WTC11 (cell line): ENCODE measurements around the gene DNAAF1. TPM values are rescaled to one million over a fixed set of nuclear protein-coding genes. Genes with fewer than 3 reads are reported as not detected.
A peak's percentile ranks its signal among the peaks of the same experiment; 100 is the strongest.

Experiments
- ATAC-seq: fragments of 200-7000 bp; cut with Tn5 transposase; 2 replicates; pipeline ENCODE4 v1.10.0; 2021; ENCODE audit warnings: mild to moderate bottlenecking, moderate library complexity
- CTCF ChIA-PET: fragments of 300-600 bp; sonication (Branson Sonifier 250); formaldehyde crosslinking; loops from one replicate; lab custom pipeline; 2021; ENCODE audit warnings: antibody characterized with exemption; lab: Charles Lee
- POLR2A ChIA-PET: fragments of 350-600 bp; sonication (Branson Sonifier 250); formaldehyde crosslinking; loops from one replicate; lab custom pipeline; 2021; ENCODE audit warnings: antibody characterized with exemption; lab: Charles Lee
- DNase-seq: peaks from one replicate; pipeline ENCODE4 v3.0.0; 2021; ENCODE audit warnings: low spot score
- H3K27ac Mint-ChIP-seq: 2 replicates; pipeline ENCODE4 v1.8.0; 2021; ENCODE audit warnings: mixed read lengths
- H3K27me3 Mint-ChIP-seq: 2 replicates; pipeline ENCODE4 v1.8.0; 2021; ENCODE audit warnings: low read depth, mild to moderate bottlenecking, moderate library complexity, mixed read lengths
- H3K36me3 Mint-ChIP-seq: 2 replicates; pipeline ENCODE4 v1.8.0; 2021; ENCODE audit warnings: mixed read lengths
- H3K4me1 Mint-ChIP-seq: 2 replicates; pipeline ENCODE4 v1.8.0; 2022; ENCODE audit warnings: mixed read lengths
- H3K4me3 Mint-ChIP-seq: 2 replicates; pipeline ENCODE4 v1.8.0; 2021; ENCODE audit warnings: mild to moderate bottlenecking, moderate library complexity, mixed read lengths
- H3K9me3 Mint-ChIP-seq: 2 replicates; pipeline ENCODE4 v1.8.0; 2021; ENCODE audit warnings: mixed read lengths
- ATF3 ChIP-seq: sonication (generic); formaldehyde crosslinking; conservative IDR thresholded peaks from 2 replicates; pipeline ENCODE4 v1.8.1; 2022; ENCODE audit warnings: mild to moderate bottlenecking, missing genetic modification reagents
- CBFB ChIP-seq: sonication (generic); formaldehyde crosslinking; IDR thresholded peaks from 2 replicates; pipeline ENCODE4 v1.8.1; 2022; ENCODE audit warnings: mild to moderate bottlenecking, low read depth, missing genetic modification reagents
- E2F1 ChIP-seq: sonication (generic); formaldehyde crosslinking; IDR thresholded peaks from 2 replicates; pipeline ENCODE4 v1.8.0; 2022; ENCODE audit warnings: mild to moderate bottlenecking, missing genetic modification reagents
- E2F4 ChIP-seq: sonication (generic); formaldehyde crosslinking; IDR thresholded peaks from 2 replicates; pipeline ENCODE4 v1.8.1; 2022; ENCODE audit warnings: low read depth, mild to moderate bottlenecking, moderate library complexity, missing genetic modification reagents, borderline replicate concordance
- E2F5 ChIP-seq: sonication (generic); formaldehyde crosslinking; IDR thresholded peaks from 2 replicates; pipeline ENCODE4 v1.8.1; 2022; ENCODE audit warnings: mild to moderate bottlenecking, moderate library complexity, missing genetic modification reagents
- EMX1 ChIP-seq: fragments of 250-450 bp; sonication (Bioruptor Pico); IDR thresholded peaks from 2 replicates; pipeline ENCODE4 v1.8.0; 2021; ENCODE audit warnings: mild to moderate bottlenecking
- GABPB1 ChIP-seq: sonication (generic); formaldehyde crosslinking; IDR thresholded peaks from 2 replicates; pipeline ENCODE4 v1.8.1; 2023; ENCODE audit warnings: mild to moderate bottlenecking, missing genetic modification reagents
- MLX ChIP-seq: sonication (generic); formaldehyde crosslinking; IDR thresholded peaks from 2 replicates; pipeline ENCODE4 v1.8.1; 2023; ENCODE audit warnings: mild to moderate bottlenecking, missing genetic modification reagents, moderate library complexity
- NR1H2 ChIP-seq: sonication (generic); formaldehyde crosslinking; IDR thresholded peaks from 2 replicates; pipeline ENCODE4 v1.9.0; 2021; ENCODE audit warnings: mild to moderate bottlenecking, moderate library complexity, missing genetic modification reagents
- NR3C1 ChIP-seq: sonication (generic); formaldehyde crosslinking; conservative IDR thresholded peaks from 2 replicates; pipeline ENCODE4 v1.8.1; 2023; ENCODE audit warnings: low read depth, mild to moderate bottlenecking, missing genetic modification reagents
- PREB ChIP-seq: sonication (generic); formaldehyde crosslinking; IDR thresholded peaks from 2 replicates; pipeline ENCODE4 v1.8.1; 2022; ENCODE audit warnings: mild to moderate bottlenecking, missing genetic modification reagents, moderate library complexity, borderline replicate concordance
- RELA ChIP-seq: sonication (generic); formaldehyde crosslinking; IDR thresholded peaks from 2 replicates; pipeline ENCODE4 v1.8.1; 2022; ENCODE audit warnings: missing genetic modification reagents, mild to moderate bottlenecking, borderline replicate concordance
- SP1 ChIP-seq: sonication (generic); formaldehyde crosslinking; conservative IDR thresholded peaks from 2 replicates; pipeline ENCODE4 v1.8.1; 2022; ENCODE audit warnings: missing genetic modification reagents
- ZBTB21 ChIP-seq: sonication (generic); formaldehyde crosslinking; IDR thresholded peaks from 2 replicates; pipeline ENCODE4 v1.8.1; 2023; ENCODE audit warnings: mild to moderate bottlenecking, missing genetic modification reagents, borderline replicate concordance
- ZNF138 ChIP-seq: sonication (generic); formaldehyde crosslinking; conservative IDR thresholded peaks from 2 replicates; pipeline ENCODE4 v1.8.1; 2022; ENCODE audit warnings: mild to moderate bottlenecking, moderate library complexity, missing genetic modification reagents
- ZNF219 ChIP-seq: sonication (generic); formaldehyde crosslinking; IDR thresholded peaks from 2 replicates; pipeline ENCODE4 v1.8.0; 2023; ENCODE audit warnings: missing genetic modification reagents, mild to moderate bottlenecking, borderline replicate concordance
- ZNF317 ChIP-seq: sonication (generic); formaldehyde crosslinking; IDR thresholded peaks from 2 replicates; pipeline ENCODE4 v1.8.1; 2023; ENCODE audit warnings: low read depth, mild to moderate bottlenecking, moderate library complexity, missing genetic modification reagents, borderline replicate concordance
- ZNF423 ChIP-seq: fragments of 250-450 bp; sonication (Bioruptor Pico); IDR thresholded peaks from 2 replicates; pipeline ENCODE4 v2.1.2; 2022; ENCODE audit warnings: mild to moderate bottlenecking, moderate library complexity
- ZNF532 ChIP-seq: fragments of 250-450 bp; sonication (Bioruptor Pico); IDR thresholded peaks from 2 replicates; pipeline ENCODE4 v1.9.0; 2021; ENCODE audit warnings: mild to moderate bottlenecking, borderline replicate concordance
- ZNF671 ChIP-seq: fragments of 250-450 bp; sonication (Bioruptor Pico); IDR thresholded peaks from 2 replicates; pipeline ENCODE4 v1.8.0; 2021; ENCODE audit warnings: mild to moderate bottlenecking
- total RNA-seq: library from RNA; stranded (reverse); gene quantifications from 3 replicates; pipeline ENCODE4 v1.2.3, GENCODE V29; 2021

The DNAAF1 gene
- total RNA-seq, 1 experiment from 2014 or later: 0.20 TPM

- H3K27ac Mint-ChIP-seq: no peak overlapping the region
- H3K4me3 Mint-ChIP-seq: no peak overlapping the region
- DNase-seq (no peak), ATAC-seq (no peak)
- POLR2A ChIA-PET: no interaction called here
- H3K36me3 Mint-ChIP-seq: no peaks in the 10 kb centered on the region
- H3K4me1 Mint-ChIP-seq: 0 out of 2 replicates have a peak, but pooled peaks cover 3% of the 10 kb centered on the region
- TF ChIP-seq ATF3 (CRISPR knock-in tag) (no peak), ZNF219 (CRISPR knock-in tag) (no peak), RELA (CRISPR knock-in tag) (no peak), E2F1 (CRISPR knock-in tag) (no peak), MLX (CRISPR knock-in tag) (no peak), SP1 (CRISPR knock-in tag) (no peak), CBFB (no peak), E2F4 (no peak), NR1H2 (CRISPR knock-in tag) (no peak), NR3C1 (CRISPR knock-in tag) (no peak), GABPB1 (CRISPR knock-in tag) (no peak), ZBTB21 (CRISPR knock-in tag) (no peak), PREB (CRISPR knock-in tag) (no peak), ZNF138 (no peak), EMX1 (no peak), ZNF423 (CRISPR knock-in tag) (no peak), ZNF671 (CRISPR knock-in tag) (no peak)
- CTCF ChIA-PET: interaction anchor here (0.8 to 2.0 kb wide), 4 partner anchors 9 to 112 kb away, joined by 3 to 10 read pairs (median 4); partner anchors contain the start of gene TAF1C
- no peaks in the 10 kb centered on the region for H3K27me3 Mint-ChIP-seq
- no peaks in the 10 kb centered on the region for H3K9me3 Mint-ChIP-seq
Measured at GRCh38 chr16:84196101-84196500, 51.0 kb downstream of the DNAAF1 start.

GRCh38 chr16:84196727-84197394 is 51.8 kb downstream of the DNAAF1 start:
- TF ChIP-seq ZNF317 (CRISPR knock-in tag) (no peak), E2F5 (CRISPR knock-in tag) (no peak), ZNF532 (CRISPR knock-in tag) (no peak)
- Mint-ChIP-seq H3K27ac (no peak overlapping the region), H3K4me3 (no peak overlapping the region), H3K9me3 (no peaks in the 10 kb centered on the region), H3K36me3 (no peaks in the 10 kb centered on the region), H3K4me1 (0 out of 2 replicates have a peak, but pooled peaks cover 3% of the 10 kb centered on the region), H3K27me3 (no peaks in the 10 kb centered on the region)
- DNase-seq (no peak), ATAC-seq (peak; percentile 34)
- ChIA-PET CTCF (interaction anchor here (0.7 to 2.0 kb wide), 3 partner anchors 10 to 240 kb away, joined by 3 to 10 read pairs (median 5); partner anchors contain the start of gene TAF1C), POLR2A (no interaction called here)
